ENCODE results near the gene MAPK9.

- TF ChIP-seq, protein P1, sequence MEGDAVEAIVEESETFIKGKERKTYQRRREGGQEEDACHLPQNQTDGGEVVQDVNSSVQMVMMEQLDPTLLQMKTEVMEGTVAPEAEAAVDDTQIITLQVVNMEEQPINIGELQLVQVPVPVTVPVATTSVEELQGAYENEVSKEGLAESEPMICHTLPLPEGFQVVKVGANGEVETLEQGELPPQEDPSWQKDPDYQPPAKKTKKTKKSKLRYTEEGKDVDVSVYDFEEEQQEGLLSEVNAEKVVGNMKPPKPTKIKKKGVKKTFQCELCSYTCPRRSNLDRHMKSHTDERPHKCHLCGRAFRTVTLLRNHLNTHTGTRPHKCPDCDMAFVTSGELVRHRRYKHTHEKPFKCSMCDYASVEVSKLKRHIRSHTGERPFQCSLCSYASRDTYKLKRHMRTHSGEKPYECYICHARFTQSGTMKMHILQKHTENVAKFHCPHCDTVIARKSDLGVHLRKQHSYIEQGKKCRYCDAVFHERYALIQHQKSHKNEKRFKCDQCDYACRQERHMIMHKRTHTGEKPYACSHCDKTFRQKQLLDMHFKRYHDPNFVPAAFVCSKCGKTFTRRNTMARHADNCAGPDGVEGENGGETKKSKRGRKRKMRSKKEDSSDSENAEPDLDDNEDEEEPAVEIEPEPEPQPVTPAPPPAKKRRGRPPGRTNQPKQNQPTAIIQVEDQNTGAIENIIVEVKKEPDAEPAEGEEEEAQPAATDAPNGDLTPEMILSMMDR (conservative IDR thresholded peaks at IDR 0.05), result no peak
- no peak for TF ChIP-seq ZFX (IDR thresholded peaks at IDR 0.05)
Observed at GRCh38 chr5:180294411-180294810, 2.5 kb upstream of the MAPK9 start.
